Peyer's patch (tissue), 4 donors: Measurements from ENCODE around the gene IFT52. TPM values are rescaled to one million over a fixed set of nuclear protein-coding genes. Genes with fewer than 3 reads are reported as not detected.

Source experiments
- DNase-seq, 3 donors: peaks; one replicate each; pipeline ENCODE4 v3.0.0-alpha.2; 2017 to 2019
- H3K27ac ChIP-seq, 4 donors: fragments of 200-600 bp; sonication (generic); one replicate each; pipeline ENCODE4 v1.5.1; 2016 to 2019
- H3K27me3 ChIP-seq, 2 donors: fragments of 200-600 bp; sonication (generic); one replicate each; pipeline ENCODE4 v1.5.1; 2019
- H3K36me3 ChIP-seq, 3 donors: fragments of 200-600 bp; sonication (generic); one replicate each; pipeline ENCODE4 v1.5.1; 2016 to 2019
- H3K4me1 ChIP-seq, 4 donors: fragments of 200-600 bp; sonication (generic); one replicate each; pipeline ENCODE4 v1.5.1; 2016 to 2019
- H3K4me3 ChIP-seq, 4 donors: fragments of 200-600 bp; sonication (generic); 1 replicate in 3 of 4; 2 replicates in 1 of 4; pipeline ENCODE4 v1.5.1; 2016 to 2019; ENCODE audit warnings: mild to moderate bottlenecking in 1 of 4
- H3K9me3 ChIP-seq, 4 donors: fragments of 200-600 bp; sonication (generic); one replicate each; pipeline ENCODE4 v1.5.1; 2016 to 2019; ENCODE audit warnings: mild to moderate bottlenecking in 1 of 4
- POLR2A ChIP-seq, 2 donors: fragments of 450-650 bp; IDR thresholded peaks; one replicate each; pipeline ENCODE4 v1.5.1; 2017; ENCODE audit warnings: antibody characterized with exemption in 2 of 2, mild to moderate bottlenecking in 2 of 2, moderate library complexity in 2 of 2
- total RNA-seq, 4 donors: library from RNA; depleted of rRNA; stranded (reverse); fragments of >200 nt; gene quantifications; one replicate each; pipeline ENCODE4 v1.1.0, GENCODE V29; 2016
- TF ChIP-seq, protein P1 (sequence below), 6 experiments: fragments of 450-650 bp in 4 of 6; fragments of 200-600 bp in 2 of 6; sonication (generic) in 1 of 6; IDR thresholded peaks; one replicate each; pipeline ENCODE4 v1.5.1; 2017 to 2019; ENCODE audit warnings: antibody characterized with exemption in 6 of 6, mild to moderate bottlenecking in 3 of 6, moderate library complexity in 1 of 6

Gene IFT52
- total RNA-seq, 4 donors from 2014 or later, result 15.7 to 30.8 (median 17.0) TPM

DNA sequence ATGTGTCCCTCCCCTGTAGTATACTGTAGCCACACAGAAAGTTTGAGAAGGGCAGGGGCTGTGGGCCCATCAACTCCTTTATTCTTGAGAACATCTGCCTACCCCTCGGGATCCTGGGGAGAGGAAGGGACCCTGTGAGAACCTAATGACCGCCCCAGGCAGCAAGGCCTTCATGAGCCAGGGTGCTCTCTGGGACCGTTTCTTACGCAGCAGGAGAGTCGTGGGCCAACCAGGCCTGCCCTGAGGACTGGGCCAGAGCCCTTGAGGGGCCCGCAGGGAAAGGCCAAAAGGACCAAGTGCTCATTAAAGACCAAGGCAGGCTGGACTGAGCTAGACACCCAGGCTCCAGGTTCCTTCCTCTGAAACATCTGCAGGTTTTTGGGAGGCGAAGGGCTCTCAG, 26.7 kb upstream of the IFT52 start:
- Histone ChIP-seq H3K9me3 (no peaks in the 10 kb centered on the region), H3K36me3 (peaks cover 0 to 6% (median 0%) of the 10 kb centered on the region in 3 donors), H3K27ac (no peak overlapping the region), H3K4me3 (no peak overlapping the region), H3K27me3 (no peaks in the 10 kb centered on the region), H3K4me1 (no peaks in the 10 kb centered on the region)
- DNase-seq, result no peak
- TF ChIP-seq, protein P1, sequence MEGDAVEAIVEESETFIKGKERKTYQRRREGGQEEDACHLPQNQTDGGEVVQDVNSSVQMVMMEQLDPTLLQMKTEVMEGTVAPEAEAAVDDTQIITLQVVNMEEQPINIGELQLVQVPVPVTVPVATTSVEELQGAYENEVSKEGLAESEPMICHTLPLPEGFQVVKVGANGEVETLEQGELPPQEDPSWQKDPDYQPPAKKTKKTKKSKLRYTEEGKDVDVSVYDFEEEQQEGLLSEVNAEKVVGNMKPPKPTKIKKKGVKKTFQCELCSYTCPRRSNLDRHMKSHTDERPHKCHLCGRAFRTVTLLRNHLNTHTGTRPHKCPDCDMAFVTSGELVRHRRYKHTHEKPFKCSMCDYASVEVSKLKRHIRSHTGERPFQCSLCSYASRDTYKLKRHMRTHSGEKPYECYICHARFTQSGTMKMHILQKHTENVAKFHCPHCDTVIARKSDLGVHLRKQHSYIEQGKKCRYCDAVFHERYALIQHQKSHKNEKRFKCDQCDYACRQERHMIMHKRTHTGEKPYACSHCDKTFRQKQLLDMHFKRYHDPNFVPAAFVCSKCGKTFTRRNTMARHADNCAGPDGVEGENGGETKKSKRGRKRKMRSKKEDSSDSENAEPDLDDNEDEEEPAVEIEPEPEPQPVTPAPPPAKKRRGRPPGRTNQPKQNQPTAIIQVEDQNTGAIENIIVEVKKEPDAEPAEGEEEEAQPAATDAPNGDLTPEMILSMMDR (IDR thresholded peaks at IDR 0.05), result no peak
- no peak for TF ChIP-seq POLR2A (IDR thresholded peaks at IDR 0.05)

DNA sequence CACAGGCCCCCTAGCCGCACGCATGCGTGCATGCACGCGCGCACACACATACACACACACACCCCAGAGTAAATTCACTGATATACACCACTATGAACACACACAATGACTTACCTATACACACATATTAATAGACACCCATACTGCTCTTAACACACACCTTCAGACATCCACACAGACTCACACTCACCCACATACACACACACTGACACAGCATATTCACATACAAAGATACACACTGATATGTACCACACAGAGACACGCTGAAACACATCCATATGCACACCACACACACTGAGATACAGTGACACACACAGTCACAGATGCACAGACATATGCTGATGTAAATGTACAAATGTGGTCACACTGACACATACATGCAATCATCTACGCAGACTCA, 26.3 kb upstream of the IFT52 start:
- Histone ChIP-seq H3K4me1 (no peaks in the 10 kb centered on the region), H3K27ac (no peak overlapping the region), H3K4me3 (no peak overlapping the region), H3K36me3 (peaks cover 0 to 6% (median 0%) of the 10 kb centered on the region in 3 donors), H3K9me3 (no peaks in the 10 kb centered on the region), H3K27me3 (no peaks in the 10 kb centered on the region)
- DNase-seq, result no peak
- no peak for TF ChIP-seq POLR2A (IDR thresholded peaks at IDR 0.05)
- TF ChIP-seq, protein P1 (IDR thresholded peaks at IDR 0.05), result no peak

DNA sequence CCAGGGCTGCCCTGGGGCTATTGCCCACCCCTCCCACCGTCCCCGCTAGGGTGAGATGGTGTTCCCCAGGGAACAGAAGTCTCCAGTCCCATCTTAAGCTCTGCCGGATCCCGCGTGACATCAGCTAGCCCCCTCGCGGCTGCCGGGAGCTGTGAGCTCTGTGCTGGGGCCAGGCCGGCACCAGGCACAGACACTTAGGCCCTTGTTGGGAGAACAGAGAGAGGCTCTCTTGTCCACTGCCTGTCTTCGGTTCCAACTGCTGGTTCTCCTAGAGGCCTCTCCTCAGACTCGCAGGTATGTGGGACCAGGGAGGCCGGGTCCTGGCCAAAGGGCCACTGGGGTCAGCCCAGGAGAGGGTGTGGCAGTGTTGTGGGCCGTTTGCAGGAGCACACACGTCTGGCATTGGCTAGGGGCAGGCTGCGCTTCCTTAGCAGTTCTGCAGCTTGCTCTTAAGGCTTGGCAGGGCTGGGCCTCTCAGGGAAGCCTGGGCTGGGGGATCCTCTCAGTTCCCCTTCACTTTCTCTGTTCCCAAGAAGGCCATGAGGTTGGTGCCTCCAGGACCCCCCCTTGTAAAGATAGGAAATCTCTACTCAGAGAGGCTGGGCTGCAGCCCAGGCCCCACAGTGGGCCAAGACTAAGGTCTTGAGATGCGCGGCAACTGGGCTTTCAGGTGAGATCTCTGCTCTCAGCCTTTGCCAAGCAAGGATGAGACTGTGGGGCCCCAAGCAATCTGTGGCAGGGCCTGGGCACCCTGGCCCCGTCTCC, 25.6 kb upstream of the IFT52 start:
- H3K4me1 ChIP-seq, result no peaks in the 10 kb centered on the region
- H3K27me3 ChIP-seq, result no peaks in the 10 kb centered on the region
- no peaks in the 10 kb centered on the region for H3K9me3 ChIP-seq
- peaks cover 0 to 6% (median 0%) of the 10 kb centered on the region in 3 donors for H3K36me3 ChIP-seq
- no peak overlapping the region for H3K4me3 ChIP-seq
- DNase-seq, result no peak
- TF ChIP-seq, protein P1 (IDR thresholded peaks at IDR 0.05), result no peak
- no peak for TF ChIP-seq POLR2A (IDR thresholded peaks at IDR 0.05)
- no peak overlapping the region for H3K27ac ChIP-seq

DNA sequence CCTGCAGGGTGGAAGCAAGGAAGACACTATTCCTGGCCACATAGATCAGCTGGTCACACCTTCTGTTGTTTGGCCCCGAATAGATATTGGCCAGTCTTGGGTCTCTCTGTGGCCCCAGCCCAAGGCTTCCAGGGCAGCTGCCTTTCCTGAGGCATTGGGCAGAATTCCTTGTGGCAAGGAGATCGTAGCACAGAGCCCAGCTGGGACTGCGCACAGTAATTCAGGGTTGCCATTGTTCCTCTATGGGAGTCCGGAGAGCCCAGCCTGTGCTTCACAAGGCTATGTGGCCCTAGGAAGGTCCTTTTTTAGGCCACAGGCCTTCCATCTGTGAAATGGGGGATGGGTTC, 25.0 kb upstream of the IFT52 start:
- no peaks in the 10 kb centered on the region for H3K4me1 ChIP-seq
- no peak for DNase-seq
- H3K27me3 ChIP-seq, result no peaks in the 10 kb centered on the region
- no peak for TF ChIP-seq POLR2A (IDR thresholded peaks at IDR 0.05)
- TF ChIP-seq, protein P1 (IDR thresholded peaks at IDR 0.05), result no peak
- H3K27ac ChIP-seq, result no peak overlapping the region
- H3K9me3 ChIP-seq, result no peaks in the 10 kb centered on the region
- peaks cover 0 to 6% (median 0%) of the 10 kb centered on the region in 3 donors for H3K36me3 ChIP-seq
- no peak overlapping the region for H3K4me3 ChIP-seq

DNA sequence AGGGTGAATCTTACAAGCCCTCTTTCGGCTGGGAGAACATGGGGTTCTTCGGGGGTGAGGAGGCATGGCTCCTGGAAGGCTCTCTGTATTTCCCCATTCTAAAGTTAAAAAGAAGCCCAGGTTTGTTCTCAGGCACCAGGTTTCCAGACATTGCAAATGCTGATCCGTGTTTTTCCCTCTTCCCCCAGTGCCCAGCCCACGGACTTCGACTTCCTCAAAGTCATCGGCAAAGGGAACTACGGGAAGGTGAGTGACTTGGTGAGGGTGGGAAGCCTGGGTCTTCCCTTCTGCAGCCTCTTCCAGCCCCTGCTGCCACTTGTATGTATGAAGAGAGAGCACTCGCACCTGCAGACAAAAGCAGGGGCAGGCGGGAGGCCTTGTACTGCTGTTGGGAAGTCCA, 23.3 kb upstream of the IFT52 start:
- Histone ChIP-seq H3K4me1 (no peaks in the 10 kb centered on the region), H3K4me3 (no peak overlapping the region), H3K9me3 (no peaks in the 10 kb centered on the region), H3K36me3 (peaks cover 0 to 15% (median 0%) of the 10 kb centered on the region in 3 donors), H3K27me3 (no peaks in the 10 kb centered on the region), H3K27ac (no peak overlapping the region)
- TF ChIP-seq, protein P1 (IDR thresholded peaks at IDR 0.05), result no peak
- TF ChIP-seq POLR2A (IDR thresholded peaks at IDR 0.05), result no peak
- no peak for DNase-seq
